ENCODE measurements around the gene TMPRSS2.

DNA sequence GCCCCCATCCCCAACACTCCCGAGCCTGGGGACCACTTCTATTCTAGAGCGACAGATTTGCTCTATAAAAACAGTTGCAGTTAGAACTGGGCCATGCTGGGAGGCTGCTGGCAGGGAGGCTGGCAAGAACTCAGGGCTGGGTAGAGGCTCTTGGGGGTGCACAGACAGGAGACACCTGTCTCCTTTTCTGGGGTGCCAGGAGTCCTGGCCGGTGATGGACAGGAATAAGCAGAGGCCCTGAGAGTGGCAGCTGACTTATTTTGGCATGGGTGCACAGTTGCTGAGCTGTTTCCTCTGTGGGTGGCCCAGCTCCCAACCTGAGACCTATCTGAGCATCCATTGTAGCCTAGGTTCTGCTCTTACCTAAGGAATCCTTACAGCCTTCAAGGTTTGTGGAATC is 39.2 kb upstream of the TMPRSS2 start:
- TF ChIP-seq, protein P1, sequence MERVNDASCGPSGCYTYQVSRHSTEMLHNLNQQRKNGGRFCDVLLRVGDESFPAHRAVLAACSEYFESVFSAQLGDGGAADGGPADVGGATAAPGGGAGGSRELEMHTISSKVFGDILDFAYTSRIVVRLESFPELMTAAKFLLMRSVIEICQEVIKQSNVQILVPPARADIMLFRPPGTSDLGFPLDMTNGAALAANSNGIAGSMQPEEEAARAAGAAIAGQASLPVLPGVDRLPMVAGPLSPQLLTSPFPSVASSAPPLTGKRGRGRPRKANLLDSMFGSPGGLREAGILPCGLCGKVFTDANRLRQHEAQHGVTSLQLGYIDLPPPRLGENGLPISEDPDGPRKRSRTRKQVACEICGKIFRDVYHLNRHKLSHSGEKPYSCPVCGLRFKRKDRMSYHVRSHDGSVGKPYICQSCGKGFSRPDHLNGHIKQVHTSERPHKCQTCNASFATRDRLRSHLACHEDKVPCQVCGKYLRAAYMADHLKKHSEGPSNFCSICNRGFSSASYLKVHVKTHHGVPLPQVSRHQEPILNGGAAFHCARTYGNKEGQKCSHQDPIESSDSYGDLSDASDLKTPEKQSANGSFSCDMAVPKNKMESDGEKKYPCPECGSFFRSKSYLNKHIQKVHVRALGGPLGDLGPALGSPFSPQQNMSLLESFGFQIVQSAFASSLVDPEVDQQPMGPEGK (CRISPR knock-in tag; IDR thresholded peaks at IDR 0.05; ENCODE audit: borderline replicate concordance), result no peak
- TF ChIP-seq PPARA (CRISPR knock-in tag; IDR thresholded peaks at IDR 0.05; ENCODE audit: borderline replicate concordance) (no peak), ZC3H10 (CRISPR knock-in tag; IDR thresholded peaks at IDR 0.05) (no peak), ISL1 (CRISPR knock-in tag; IDR thresholded peaks at IDR 0.05) (no peak), ZNF565 (CRISPR knock-in tag; conservative IDR thresholded peaks at IDR 0.05; ENCODE audit: low read depth) (no peak), ZFP30 (CRISPR knock-in tag; IDR thresholded peaks at IDR 0.05) (no peak), RARB (CRISPR knock-in tag; IDR thresholded peaks at IDR 0.05) (no peak), BACH2 (CRISPR knock-in tag; IDR thresholded peaks at IDR 0.05; ENCODE audit: borderline replicate concordance) (no peak), ARNTL (CRISPR knock-in tag; IDR thresholded peaks at IDR 0.05; ENCODE audit: borderline replicate concordance, low read depth) (no peak), TOX (CRISPR knock-in tag; IDR thresholded peaks at IDR 0.05; ENCODE audit: borderline replicate concordance) (no peak), CREB5 (CRISPR knock-in tag; IDR thresholded peaks at IDR 0.05; ENCODE audit: low read depth) (no peak), ZFP3 (CRISPR knock-in tag; IDR thresholded peaks at IDR 0.05) (no peak)
- TF ChIP-seq, protein P2, sequence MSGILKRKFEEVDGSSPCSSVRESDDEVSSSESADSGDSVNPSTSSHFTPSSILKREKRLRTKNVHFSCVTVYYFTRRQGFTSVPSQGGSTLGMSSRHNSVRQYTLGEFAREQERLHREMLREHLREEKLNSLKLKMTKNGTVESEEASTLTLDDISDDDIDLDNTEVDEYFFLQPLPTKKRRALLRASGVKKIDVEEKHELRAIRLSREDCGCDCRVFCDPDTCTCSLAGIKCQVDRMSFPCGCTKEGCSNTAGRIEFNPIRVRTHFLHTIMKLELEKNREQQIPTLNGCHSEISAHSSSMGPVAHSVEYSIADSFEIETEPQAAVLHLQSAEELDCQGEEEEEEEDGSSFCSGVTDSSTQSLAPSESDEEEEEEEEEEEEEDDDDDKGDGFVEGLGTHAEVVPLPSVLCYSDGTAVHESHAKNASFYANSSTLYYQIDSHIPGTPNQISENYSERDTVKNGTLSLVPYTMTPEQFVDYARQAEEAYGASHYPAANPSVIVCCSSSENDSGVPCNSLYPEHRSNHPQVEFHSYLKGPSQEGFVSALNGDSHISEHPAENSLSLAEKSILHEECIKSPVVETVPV (CRISPR knock-in tag; IDR thresholded peaks at IDR 0.05), result no peak

All from SK-N-SH treated with all-trans-retinoic acid at 6 μM for 48 hours (cell line).